Trophoblast cell (in vitro differentiated cells and primary cell): ENCODE measurements around the gene SPIB.

Experiments used
- DNase-seq, 2 donors: peaks; one replicate each; pipeline ENCODE4 v3.0.0-alpha.2; 2016
- H2AFZ ChIP-seq: 2 replicates; pipeline ENCODE4 v1.6.1; 2013; ENCODE audit warnings: low read length, moderate library complexity, mild to moderate bottlenecking; ENCODE audit not compliant: insufficient read depth, poor library complexity
- H2AK5ac ChIP-seq: 2 replicates; pipeline ENCODE4 v1.6.1; 2013; ENCODE audit warnings: mild to moderate bottlenecking, low read length
- H2BK120ac ChIP-seq: 2 replicates; pipeline ENCODE4 v1.6.1; 2013; ENCODE audit warnings: low read length, mild to moderate bottlenecking, moderate library complexity; ENCODE audit not compliant: insufficient read depth, poor library complexity
- H2BK12ac ChIP-seq: 2 replicates; pipeline ENCODE4 v1.6.1; 2013; ENCODE audit warnings: mild to moderate bottlenecking, low read length, moderate library complexity
- H2BK5ac ChIP-seq: 2 replicates; pipeline ENCODE4 v1.6.1; 2013; ENCODE audit warnings: low read length, low read depth, moderate library complexity, mild to moderate bottlenecking; ENCODE audit not compliant: poor library complexity
- H3K14ac ChIP-seq: 2 replicates; pipeline ENCODE4 v1.6.1; 2013; ENCODE audit warnings: mild to moderate bottlenecking, low read length
- H3K18ac ChIP-seq: 2 replicates; pipeline ENCODE4 v1.6.1; 2013; ENCODE audit warnings: mild to moderate bottlenecking, low read length
- H3K23ac ChIP-seq: 2 replicates; pipeline ENCODE4 v1.6.1; 2013; ENCODE audit warnings: low read length
- H3K27ac ChIP-seq: 2 replicates; pipeline ENCODE4 v1.5.1; 2013; ENCODE audit warnings: low read depth, mild to moderate bottlenecking, inconsistent platforms, low read length, moderate library complexity
- H3K27me3 ChIP-seq: 2 replicates; pipeline ENCODE4 v1.6.1; 2013; ENCODE audit warnings: inconsistent platforms, mild to moderate bottlenecking, low read length, moderate library complexity; ENCODE audit not compliant: insufficient read depth
- H3K36me3 ChIP-seq, 2 experiments: 1 replicate in 1 of 2; 2 replicates in 1 of 2; pipeline ENCODE4 v1.6.1; 2013; ENCODE audit warnings: low read length in 2 of 2, mild to moderate bottlenecking in 2 of 2, moderate library complexity in 1 of 2; ENCODE audit not compliant: insufficient read depth in 2 of 2, control insufficient read depth in 1 of 2
- H3K4ac ChIP-seq: 2 replicates; pipeline ENCODE4 v1.6.1; 2013; ENCODE audit warnings: low read depth, mild to moderate bottlenecking, low read length, moderate library complexity
- H3K4me1 ChIP-seq, 2 experiments: 1 replicate in 1 of 2; 2 replicates in 1 of 2; pipeline ENCODE4 v1.6.1; 2013; ENCODE audit warnings: low read length in 2 of 2, mild to moderate bottlenecking in 2 of 2, moderate library complexity in 1 of 2; ENCODE audit not compliant: insufficient read depth in 2 of 2, control insufficient read depth in 1 of 2
- H3K4me2 ChIP-seq: 2 replicates; pipeline ENCODE4 v1.6.1; 2013; ENCODE audit warnings: inconsistent platforms, mild to moderate bottlenecking, low read length, moderate library complexity
- H3K4me3 ChIP-seq: 2 replicates; pipeline ENCODE4 v1.5.1; 2013; ENCODE audit warnings: mild to moderate bottlenecking, low read depth, low read length, inconsistent platforms
- H3K79me1 ChIP-seq: one replicate; pipeline ENCODE4 v1.6.1; 2013; ENCODE audit warnings: low read length
- H3K79me2 ChIP-seq: 2 replicates; pipeline ENCODE4 v1.6.1; 2013; ENCODE audit warnings: low read length, mild to moderate bottlenecking; ENCODE audit not compliant: control insufficient read depth, insufficient read depth, poor library complexity
- H3K9ac ChIP-seq: 2 replicates; pipeline ENCODE4 v1.6.1; 2013; ENCODE audit warnings: mild to moderate bottlenecking, low read length
- H3K9me3 ChIP-seq: 2 replicates; pipeline ENCODE4 v1.6.1; 2013; ENCODE audit warnings: low read depth, mild to moderate bottlenecking, control low read depth, inconsistent platforms, low read length; ENCODE audit not compliant: insufficient read depth
- H4K12ac ChIP-seq: 2 replicates; pipeline ENCODE4 v1.6.1; 2013; ENCODE audit warnings: low read depth, mild to moderate bottlenecking, low read length, moderate library complexity
- H4K8ac ChIP-seq: 2 replicates; pipeline ENCODE4 v1.6.1; 2013; ENCODE audit warnings: low read depth, mild to moderate bottlenecking, low read length, moderate library complexity
- H4K91ac ChIP-seq: one replicate; pipeline ENCODE4 v1.6.1; 2013; ENCODE audit warnings: low read depth, mild to moderate bottlenecking, low read length, moderate library complexity
- WGBS: extraction: QIAGEN DNeasy Blood & Tissue Kit; methylation state at CpG from one replicate; pipeline ENCODE4 v1.1.7; 2013; ENCODE audit warnings: missing lambda C conversion rate; ENCODE audit not compliant: insufficient read length, insufficient coverage; ENCODE audit errors: extremely low coverage; 5-methylcytosine and 5-hydroxymethylcytosine counted together

Gene SPIB

GRCh38 chr19:50380137-50380536 is 38.6 kb upstream of the SPIB start:
- Histone ChIP-seq H3K23ac (no peak overlapping the region), H3K18ac (no peak overlapping the region), H2BK5ac (no peak overlapping the region), H3K4me2 (no peak overlapping the region), H2BK12ac (no peak overlapping the region), H3K36me3 (peaks cover 55 to 58% of the 10 kb centered on the region in 2 experiments), H3K27me3 (no peaks in the 10 kb centered on the region), H3K4me3 (no peak overlapping the region), H4K91ac (no peak overlapping the region), H3K27ac (no peak overlapping the region), H3K79me1 (peaks cover 8% of the 10 kb centered on the region), H2AK5ac (no peak overlapping the region), H2AFZ (no peak overlapping the region), H3K4ac (no peak overlapping the region), H4K8ac (no peak overlapping the region), H3K9me3 (no peaks in the 10 kb centered on the region), H3K14ac (no peak overlapping the region), H3K79me2 (peaks cover 11% of the 10 kb centered on the region), H2BK120ac (no peak overlapping the region), H3K4me1 (peaks cover 2 to 10% of the 10 kb centered on the region in 2 experiments), H3K9ac (no peak overlapping the region), H4K12ac (no peak overlapping the region)
- WGBS: no CpG with 5 or more reads among the region's 11 CpGs
- no peak for DNase-seq

GRCh38 chr19:50380751-50381151 is 38.0 kb upstream of the SPIB start:
- Histone ChIP-seq H3K9me3 (no peaks in the 10 kb centered on the region), H4K12ac (no peak overlapping the region), H2AFZ (no peak overlapping the region), H4K8ac (no peak overlapping the region), H2BK5ac (no peak overlapping the region), H3K27ac (no peak overlapping the region), H3K4ac (no peak overlapping the region), H3K79me2 (peaks cover 13% of the 10 kb centered on the region), H3K36me3 (peaks cover 56 to 58% of the 10 kb centered on the region in 2 experiments), H3K4me2 (no peak overlapping the region), H2AK5ac (no peak overlapping the region), H3K4me1 (peaks cover 3 to 12% of the 10 kb centered on the region in 2 experiments), H3K27me3 (no peaks in the 10 kb centered on the region), H4K91ac (no peak overlapping the region), H3K4me3 (no peak overlapping the region), H3K9ac (no peak overlapping the region), H3K79me1 (peaks cover 8% of the 10 kb centered on the region), H3K14ac (no peak overlapping the region), H2BK12ac (no peak overlapping the region), H3K18ac (no peak overlapping the region), H3K23ac (no peak overlapping the region), H2BK120ac (no peak overlapping the region)
- no CpG with 5 or more reads among the region's 8 CpGs for WGBS
- no peak for DNase-seq

GRCh38 chr19:50381881-50382729 is 36.6 kb upstream of the SPIB start:
- H3K79me2 ChIP-seq: peaks cover 10% of the 10 kb centered on the region
- no peak overlapping the region for H3K9ac ChIP-seq
- H3K14ac ChIP-seq: no peak overlapping the region
- H3K4me2 ChIP-seq: no peak overlapping the region
- no peak overlapping the region for H2BK120ac ChIP-seq
- no peaks in the 10 kb centered on the region for H3K9me3 ChIP-seq
- no CpG with 5 or more reads among the region's 58 CpGs for WGBS
- H3K79me1 ChIP-seq: peaks cover 4% of the 10 kb centered on the region
- no peak overlapping the region for H3K4ac ChIP-seq
- H2AK5ac ChIP-seq: no peak overlapping the region
- no peak overlapping the region for H4K91ac ChIP-seq
- peaks cover 3 to 12% of the 10 kb centered on the region in 2 experiments for H3K4me1 ChIP-seq
- no peak overlapping the region for H2BK12ac ChIP-seq
- DNase-seq: no peak
- peak overlapping the region; percentile 25 for H4K12ac ChIP-seq
- no peak overlapping the region for H2BK5ac ChIP-seq
- H3K18ac ChIP-seq: no peak overlapping the region
- H3K23ac ChIP-seq: no peak overlapping the region
- H3K36me3 ChIP-seq: peaks cover 65 to 66% of the 10 kb centered on the region in 2 experiments
- no peak overlapping the region for H3K27ac ChIP-seq
- H2AFZ ChIP-seq: no peak overlapping the region
- no peaks in the 10 kb centered on the region for H3K27me3 ChIP-seq
- H3K4me3 ChIP-seq: no peak overlapping the region
- no peak overlapping the region for H4K8ac ChIP-seq

- Histone ChIP-seq H4K12ac (peak overlapping the region; percentile 20), H4K91ac (no peak overlapping the region), H3K27ac (no peak overlapping the region), H3K36me3 (peaks cover 65% of the 10 kb centered on the region in 2 experiments), H3K4me1 (peaks cover 3 to 12% of the 10 kb centered on the region in 2 experiments), H3K79me1 (peaks cover 4% of the 10 kb centered on the region), H3K23ac (no peak overlapping the region), H3K27me3 (no peaks in the 10 kb centered on the region), H3K4ac (peak overlapping the region; percentile 12), H3K9me3 (no peaks in the 10 kb centered on the region), H3K9ac (peak overlapping the region; percentile 42), H2AK5ac (no peak overlapping the region), H2AFZ (no peak overlapping the region), H3K79me2 (peaks cover 10% of the 10 kb centered on the region), H3K4me2 (peak overlapping the region; percentile 75), H2BK12ac (no peak overlapping the region), H2BK120ac (no peak overlapping the region), H3K18ac (peak overlapping the region; percentile 50), H4K8ac (peak overlapping the region; percentile 30), H2BK5ac (no peak overlapping the region), H3K14ac (no peak overlapping the region), H3K4me3 (peak overlapping the region; percentile 29)
- no peak for DNase-seq
- no CpG with 5 or more reads among the region's 21 CpGs for WGBS
These were observed 35.5 kb upstream of the SPIB start for GRCh38 chr19:50383001-50383851.
